H1 (cell line): ENCODE data around the gene SH2D7. TPM values are rescaled to one million over a fixed set of nuclear protein-coding genes. Genes with fewer than 3 reads are reported as not detected.

Experiments used
- CBX5 ChIP-seq: fragments of 300-800, 300-1000 bp; sonication (generic); IDR thresholded peaks from 2 replicates; pipeline ENCODE4 v1.7.1; 2016; ENCODE audit warnings: antibody characterized with exemption, low read length, low read depth
- CHD1 ChIP-seq: IDR thresholded peaks from 2 replicates; pipeline ENCODE4 v1.6.1; 2012; ENCODE audit warnings: low read depth, low read length, improper control_type of control experiment
- CHD2 ChIP-seq: IDR thresholded peaks from 2 replicates; pipeline ENCODE4 v1.6.1; 2012; ENCODE audit warnings: low read length, improper control_type of control experiment
- CTBP2 ChIP-seq: IDR thresholded peaks from 2 replicates; pipeline ENCODE4 v1.7.0; 2011; ENCODE audit warnings: borderline replicate concordance, mild to moderate bottlenecking, moderate library complexity, mixed read lengths, low read length; ENCODE audit not compliant: insufficient read depth, insufficient read length
- CTCF ChIP-seq, 3 experiments: IDR thresholded peaks; 1 replicate in 2 of 3; 2 replicates in 1 of 3; pipeline versions ENCODE4 v1.5.1 to v1.6.1; 2011; ENCODE audit warnings: low read length in 3 of 3, mild to moderate bottlenecking in 3 of 3, inconsistent platforms in 2 of 3, low read depth in 1 of 3, moderate library complexity in 1 of 3; ENCODE audit not compliant: insufficient read depth in 1 of 3; ENCODE audit errors: control extremely low read depth in 1 of 3
- EP300 ChIP-seq, 2 experiments: IDR thresholded peaks; 1 replicate in 1 of 2; 2 replicates in 1 of 2; pipeline ENCODE4 v1.6.1; 2011 to 2012; ENCODE audit warnings: low read depth in 2 of 2, low read length in 2 of 2, mild to moderate bottlenecking in 2 of 2, borderline replicate concordance in 1 of 2, inconsistent platforms in 1 of 2, moderate library complexity in 1 of 2
- EZH2 ChIP-seq: fragments of 200-600 bp; sonication (generic); IDR thresholded peaks from 2 replicates; pipeline ENCODE4 v1.7.1; 2012; ENCODE audit warnings: low read depth, mild to moderate bottlenecking, moderate library complexity, low read length, inconsistent platforms; ENCODE audit not compliant: severe bottlenecking
- FOSL1 ChIP-seq: IDR thresholded peaks from 2 replicates; pipeline ENCODE4 v1.6.1; 2011; ENCODE audit warnings: mild to moderate bottlenecking, low read depth, low read length, moderate library complexity; ENCODE audit not compliant: insufficient read depth
- HDAC6 ChIP-seq: IDR thresholded peaks from one replicate; pipeline ENCODE4 v1.7.1; 2012; ENCODE audit warnings: low read depth, mild to moderate bottlenecking, inconsistent platforms, low read length, moderate library complexity
- KDM1A ChIP-seq: fragments of 200-600, 300-600 bp; sonication (generic); IDR thresholded peaks from 2 replicates; pipeline ENCODE4 v1.7.1; 2016; ENCODE audit warnings: mild to moderate bottlenecking, low read length, borderline replicate concordance
- KDM4A ChIP-seq: IDR thresholded peaks from one replicate; pipeline ENCODE4 v1.7.1; 2012; ENCODE audit warnings: low read depth, mild to moderate bottlenecking, moderate library complexity, low read length, inconsistent platforms; ENCODE audit not compliant: severe bottlenecking
- PHF8 ChIP-seq: fragments of 200-600 bp; sonication (generic); conservative IDR thresholded peaks from 2 replicates; pipeline ENCODE4 v1.7.1; 2012; ENCODE audit warnings: low read depth, mild to moderate bottlenecking, inconsistent platforms, low read length, moderate library complexity
- POLR2A ChIP-seq, 2 experiments: IDR thresholded peaks; 1 replicate in 1 of 2; 2 replicates in 1 of 2; pipeline ENCODE4 v1.6.1; 2011; ENCODE audit warnings: low read depth in 2 of 2, low read length in 2 of 2, mild to moderate bottlenecking in 2 of 2; ENCODE audit errors: control extremely low read depth in 1 of 2
- POLR2AphosphoS5 ChIP-seq: IDR thresholded peaks from 2 replicates; pipeline ENCODE4 v1.6.1; 2011; ENCODE audit warnings: low read depth, low read length
- POU5F1 ChIP-seq: IDR thresholded peaks from 2 replicates; pipeline ENCODE4 v1.6.1; 2011; ENCODE audit warnings: low read depth, mild to moderate bottlenecking, low read length, moderate library complexity
- RNF2 ChIP-seq: fragments of 200-900, 300-1000 bp; sonication (generic); IDR thresholded peaks from 2 replicates; pipeline ENCODE4 v1.7.1; 2016; ENCODE audit warnings: borderline replicate concordance, low read depth, mild to moderate bottlenecking, antibody characterized with exemption, low read length; ENCODE audit not compliant: poor library complexity, severe bottlenecking; ENCODE audit errors: missing control alignments
- SAP30 ChIP-seq: fragments of 300-600 bp; sonication (generic); IDR thresholded peaks from 2 replicates; pipeline ENCODE4 v1.7.1; 2012; ENCODE audit warnings: low read length, moderate library complexity, mild to moderate bottlenecking, inconsistent platforms; ENCODE audit not compliant: insufficient read depth, insufficient replicate concordance
- SIX5 ChIP-seq: IDR thresholded peaks from 2 replicates; pipeline ENCODE4 v1.6.1; 2011; ENCODE audit warnings: mild to moderate bottlenecking, low read depth, low read length
- SRF ChIP-seq: IDR thresholded peaks from 2 replicates; pipeline ENCODE4 v1.6.1; 2011; ENCODE audit warnings: mild to moderate bottlenecking, low read depth, low read length, moderate library complexity
- polyA plus RNA-seq, 7 experiments: library from polyadenylated mRNA; depleted of rRNA in 3 of 7; stranded (reverse) in 5 of 7; unstranded in 2 of 7; fragments of >200 nt in 5 of 7; fragments of 200-250 nt in 2 of 7; gene quantifications; 1 replicate in 5 of 7; 2 replicates in 1 of 7; 4 replicates in 1 of 7; pipeline versions ENCODE4 v1.2.1 to v1.2.3, GENCODE V29; 2011 to 2013; ENCODE audit warnings: missing spikeins in 2 of 7, mixed read lengths in 2 of 7
- total RNA-seq: library from RNA; stranded (reverse); fragmentation: NEBNext Ultra II Directional; extraction: Animal tissue kit (Norgen Biotek cat#: 25700); gene quantifications from 2 replicates; pipeline ENCODE4 v1.2.1, GENCODE V29; 2021
- TF ChIP-seq, protein P1 (sequence below): IDR thresholded peaks from 2 replicates; pipeline ENCODE4 v1.6.1; 2011; ENCODE audit warnings: low read depth, mild to moderate bottlenecking, low read length; ENCODE audit not compliant: insufficient read depth

Gene SH2D7
- total and polyA plus RNA-seq, 2 of the 8 experiments (the other 6 are each of a cell fraction or from before 2014, with no cell fraction given) = not detected

DNA sequence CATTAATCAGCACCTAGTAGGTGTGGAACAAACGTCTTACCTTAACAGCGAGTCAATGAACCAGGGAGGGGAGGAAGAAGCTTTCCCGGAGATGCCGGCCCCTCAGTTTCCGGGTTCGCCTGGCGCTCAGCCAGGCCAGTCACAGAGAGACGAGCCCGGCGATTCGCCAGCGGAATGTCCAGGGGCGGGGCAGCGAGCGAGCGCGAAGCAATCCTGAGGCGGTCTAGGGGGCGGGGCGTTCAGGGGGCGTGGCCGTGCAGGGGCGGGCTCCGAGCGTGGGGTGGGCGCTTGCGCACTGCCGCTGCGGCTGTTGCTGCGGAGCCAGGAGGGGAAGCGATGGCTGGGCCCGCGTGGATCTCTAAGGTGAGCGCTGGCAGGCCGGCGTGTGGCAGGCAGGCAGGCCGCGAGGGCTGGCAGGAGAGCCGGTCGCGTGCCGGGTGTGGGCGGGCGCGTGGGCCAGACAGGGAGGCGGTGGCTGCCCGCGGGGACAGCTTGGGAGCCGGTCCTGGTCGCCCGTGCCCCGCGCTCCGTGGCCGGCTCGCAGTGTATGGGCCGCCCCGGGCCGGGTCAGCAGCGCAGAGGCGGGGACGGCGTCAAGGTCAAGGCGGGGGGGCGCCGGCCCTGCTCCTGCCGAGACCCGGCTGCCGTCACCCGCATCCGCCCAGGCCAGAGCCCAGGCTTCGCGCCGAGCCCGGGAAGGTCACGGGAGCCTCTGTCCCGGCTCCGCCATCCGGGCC, 56.9 kb downstream of the SH2D7 start, which contains the start of gene IDH3A (continued):
- TF ChIP-seq POLR2AphosphoS5 (peak; percentile 61; the same call in 1 of the 2 replicates), SIX5 (no peak), CTCF (IDR thresholded peaks at IDR 0.05; ENCODE audit: control extremely low read depth in 1 of 3, insufficient read depth in 1 of 3, low read depth in 1 of 3, low read length in 3 of 3) (no peak), KDM1A (no peak), POLR2A (IDR thresholded peaks at IDR 0.05; ENCODE audit: control extremely low read depth in 1 of 2, low read depth in 2 of 2, low read length in 2 of 2) (peak; percentile 17 to 76), KDM4A (peak; percentile 78), CBX5 (no peak), SAP30 (no peak), EP300 (IDR thresholded peaks at IDR 0.05; ENCODE audit: borderline replicate concordance in 1 of 2, low read depth in 2 of 2, low read length in 2 of 2) (no peak), EZH2 (no peak), CHD1 (no peak), HDAC6 (no peak), CTBP2 (no peak), PHF8 (peak; percentile 2; the same call in 1 of the 2 replicates), CHD2 (peak; percentile 33; the same call in 1 of the 2 replicates), RNF2 (no peak), POU5F1 (no peak), SRF (no peak), FOSL1 (no peak)
- TF ChIP-seq, protein P1, sequence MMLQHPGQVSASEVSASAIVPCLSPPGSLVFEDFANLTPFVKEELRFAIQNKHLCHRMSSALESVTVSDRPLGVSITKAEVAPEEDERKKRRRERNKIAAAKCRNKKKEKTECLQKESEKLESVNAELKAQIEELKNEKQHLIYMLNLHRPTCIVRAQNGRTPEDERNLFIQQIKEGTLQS = no peak
